Measurements from ENCODE around the gene KIN.

GRCh38 chr10:7750222-7750621 is 37.6 kb downstream of the KIN start:
- TF ChIP-seq CTCF (IDR thresholded peaks at IDR 0.05) (no peak), POLR2A (IDR thresholded peaks at IDR 0.05) (no peak)

Measured in heart left ventricle (tissue), 13 donors.